ENCODE results near the gene SGIP1.

The SGIP1 gene

DNA sequence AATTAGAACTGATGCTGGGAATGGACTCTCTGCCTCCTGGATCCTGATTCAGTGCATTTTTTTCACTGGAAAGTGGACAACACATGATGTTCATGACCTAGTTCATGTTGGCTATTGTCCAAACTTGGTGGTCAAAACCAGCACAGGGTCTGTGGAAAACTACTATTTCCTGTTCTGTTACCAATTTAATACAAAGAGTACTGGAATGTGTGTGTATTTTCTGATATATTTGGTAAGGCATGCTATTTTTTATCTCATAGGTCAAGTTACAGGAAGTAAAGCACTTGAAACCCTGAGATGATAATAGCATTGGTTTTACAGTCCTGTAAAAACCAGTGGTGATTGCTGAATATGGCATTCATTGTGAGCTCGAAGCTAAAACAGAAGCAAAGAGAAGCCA, 89.9 kb downstream of the SGIP1 start:
- no peak overlapping the region for H3K4me3 ChIP-seq (ENCODE audit: low read depth, low read length)
- TF ChIP-seq, protein P1, sequence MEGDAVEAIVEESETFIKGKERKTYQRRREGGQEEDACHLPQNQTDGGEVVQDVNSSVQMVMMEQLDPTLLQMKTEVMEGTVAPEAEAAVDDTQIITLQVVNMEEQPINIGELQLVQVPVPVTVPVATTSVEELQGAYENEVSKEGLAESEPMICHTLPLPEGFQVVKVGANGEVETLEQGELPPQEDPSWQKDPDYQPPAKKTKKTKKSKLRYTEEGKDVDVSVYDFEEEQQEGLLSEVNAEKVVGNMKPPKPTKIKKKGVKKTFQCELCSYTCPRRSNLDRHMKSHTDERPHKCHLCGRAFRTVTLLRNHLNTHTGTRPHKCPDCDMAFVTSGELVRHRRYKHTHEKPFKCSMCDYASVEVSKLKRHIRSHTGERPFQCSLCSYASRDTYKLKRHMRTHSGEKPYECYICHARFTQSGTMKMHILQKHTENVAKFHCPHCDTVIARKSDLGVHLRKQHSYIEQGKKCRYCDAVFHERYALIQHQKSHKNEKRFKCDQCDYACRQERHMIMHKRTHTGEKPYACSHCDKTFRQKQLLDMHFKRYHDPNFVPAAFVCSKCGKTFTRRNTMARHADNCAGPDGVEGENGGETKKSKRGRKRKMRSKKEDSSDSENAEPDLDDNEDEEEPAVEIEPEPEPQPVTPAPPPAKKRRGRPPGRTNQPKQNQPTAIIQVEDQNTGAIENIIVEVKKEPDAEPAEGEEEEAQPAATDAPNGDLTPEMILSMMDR (IDR thresholded peaks at IDR 0.05; ENCODE audit: insufficient read depth, low read depth, low read length, missing control alignments): no peak
- no peak for DNase-seq (ENCODE audit: low read depth)

DNA sequence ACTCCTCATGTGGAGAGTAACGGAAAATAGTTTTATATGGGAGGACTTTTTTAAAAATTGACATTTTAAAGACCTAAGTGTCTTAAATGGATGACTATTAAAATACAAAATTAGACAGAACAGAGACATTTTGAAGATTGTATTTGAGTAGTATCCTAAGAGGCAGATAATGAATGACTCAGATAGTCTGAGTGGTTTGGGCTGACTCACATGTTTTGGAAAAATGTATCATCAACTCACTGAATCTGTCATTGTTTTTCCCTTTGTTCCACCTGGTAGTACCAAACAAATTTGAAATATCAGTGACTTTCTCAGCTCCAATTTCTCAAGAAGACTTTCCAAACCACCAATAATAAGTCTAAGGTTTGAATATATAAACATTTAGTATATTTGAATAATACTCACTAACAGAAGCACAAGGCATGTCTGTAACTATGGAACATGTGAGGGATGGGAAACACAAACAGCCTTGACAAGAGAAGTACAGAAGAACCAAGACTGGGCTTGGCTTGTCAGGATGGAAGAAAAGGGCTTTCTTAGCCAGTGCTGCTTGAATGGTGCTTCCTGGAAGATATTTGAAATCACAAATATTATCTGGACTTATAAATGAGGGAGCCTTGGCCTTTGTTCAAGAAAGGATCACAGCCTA, 90.6 kb downstream of the SGIP1 start:
- no peak for DNase-seq (ENCODE audit: low read depth)
- TF ChIP-seq, protein P1 (IDR thresholded peaks at IDR 0.05; ENCODE audit: insufficient read depth, low read depth, low read length, missing control alignments): no peak
- H3K4me3 ChIP-seq (ENCODE audit: low read depth, low read length): no peak overlapping the region

DNA sequence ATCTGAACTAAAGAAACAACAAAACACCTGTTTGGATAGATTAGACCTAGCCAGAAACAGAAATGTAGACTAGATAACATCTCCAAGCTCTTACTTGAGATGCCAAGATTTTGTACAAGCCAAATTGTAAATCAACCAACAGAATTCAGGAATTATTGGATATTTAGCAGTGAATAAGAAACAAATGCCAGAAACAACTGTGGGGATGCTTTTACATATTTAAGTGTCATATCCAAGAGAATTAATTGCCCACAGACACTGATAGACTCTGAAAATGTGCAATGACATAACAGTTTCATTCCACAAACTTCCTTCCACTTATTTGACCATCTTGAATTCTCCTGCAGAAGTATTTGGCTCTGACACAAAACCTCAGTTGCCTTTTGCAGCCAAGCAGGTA, 92.3 kb downstream of the SGIP1 start:
- H3K4me3 ChIP-seq (ENCODE audit: low read depth, low read length): no peak overlapping the region
- TF ChIP-seq, protein P1 (IDR thresholded peaks at IDR 0.05; ENCODE audit: insufficient read depth, low read depth, low read length, missing control alignments): no peak
- no peak for DNase-seq (ENCODE audit: low read depth)

DNA sequence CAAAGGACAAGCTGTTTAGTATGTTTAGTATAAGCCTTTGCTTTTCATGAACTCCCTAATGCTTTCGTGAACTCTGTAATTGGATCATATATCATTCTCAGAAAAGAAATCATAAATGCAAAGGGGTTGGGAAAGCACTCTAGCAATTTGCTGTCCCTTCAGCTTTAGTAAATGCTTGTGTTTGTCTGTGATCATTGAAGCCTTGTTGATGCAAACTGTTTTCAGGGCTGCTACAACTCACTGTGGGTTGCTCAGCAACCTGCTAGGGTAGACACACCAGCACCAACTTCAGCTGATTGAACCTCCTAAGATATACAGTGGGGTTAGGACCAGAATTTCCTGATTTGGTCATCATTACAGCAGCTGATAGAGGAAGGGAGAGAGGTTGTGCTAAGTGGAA, 95.0 kb downstream of the SGIP1 start:
- H3K4me3 ChIP-seq (ENCODE audit: low read depth, low read length): no peak overlapping the region
- DNase-seq (ENCODE audit: low read depth): no peak
- TF ChIP-seq, protein P1 (IDR thresholded peaks at IDR 0.05; ENCODE audit: insufficient read depth, low read depth, low read length, missing control alignments): no peak

DNA sequence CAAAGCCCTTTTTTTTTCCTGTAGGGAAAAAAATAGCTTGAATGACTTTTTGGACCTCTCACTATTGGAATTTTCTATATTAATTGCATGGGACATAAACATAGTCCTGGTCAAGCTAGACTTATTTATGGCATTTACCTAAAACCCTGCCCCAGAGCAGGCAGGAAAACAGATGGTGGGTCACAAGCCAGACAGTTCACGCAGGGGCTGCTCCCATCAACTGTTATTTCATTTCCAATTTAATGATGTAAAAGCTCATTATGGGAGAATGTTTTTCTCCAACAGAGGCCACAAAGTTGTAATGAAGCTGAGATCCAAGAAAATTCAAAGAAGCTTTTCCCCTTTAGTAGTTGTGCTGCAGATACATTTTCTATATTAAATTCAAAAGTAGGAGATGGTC, 99.2 kb downstream of the SGIP1 start:
- DNase-seq (ENCODE audit: low read depth): no peak
- H3K4me3 ChIP-seq (ENCODE audit: low read depth, low read length): no peak overlapping the region
- TF ChIP-seq, protein P1 (IDR thresholded peaks at IDR 0.05; ENCODE audit: insufficient read depth, low read depth, low read length, missing control alignments): no peak

DNA sequence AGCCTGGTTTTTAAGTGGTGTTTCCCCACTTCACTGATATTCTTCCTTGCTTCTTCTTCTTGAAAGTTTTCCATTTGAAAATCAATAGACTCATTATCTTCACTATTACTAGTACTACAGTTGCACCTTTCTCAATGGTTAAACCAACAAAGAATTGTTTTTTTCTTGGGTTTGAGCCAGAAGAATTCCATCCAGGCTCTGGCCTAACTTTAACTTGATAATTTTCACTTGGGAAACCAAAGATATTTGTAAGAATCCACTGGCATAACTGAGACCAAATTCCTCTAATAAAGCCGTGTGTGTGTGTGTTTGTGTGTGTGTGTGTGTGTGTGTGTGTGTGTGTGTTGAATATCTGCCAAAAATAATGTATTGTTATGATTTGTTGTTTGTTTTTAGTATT, 103.2 kb downstream of the SGIP1 start:
- TF ChIP-seq, protein P1 (IDR thresholded peaks at IDR 0.05; ENCODE audit: insufficient read depth, low read depth, low read length, missing control alignments): no peak
- no peak for DNase-seq (ENCODE audit: low read depth)
- H3K4me3 ChIP-seq (ENCODE audit: low read depth, low read length): no peak overlapping the region

DNA sequence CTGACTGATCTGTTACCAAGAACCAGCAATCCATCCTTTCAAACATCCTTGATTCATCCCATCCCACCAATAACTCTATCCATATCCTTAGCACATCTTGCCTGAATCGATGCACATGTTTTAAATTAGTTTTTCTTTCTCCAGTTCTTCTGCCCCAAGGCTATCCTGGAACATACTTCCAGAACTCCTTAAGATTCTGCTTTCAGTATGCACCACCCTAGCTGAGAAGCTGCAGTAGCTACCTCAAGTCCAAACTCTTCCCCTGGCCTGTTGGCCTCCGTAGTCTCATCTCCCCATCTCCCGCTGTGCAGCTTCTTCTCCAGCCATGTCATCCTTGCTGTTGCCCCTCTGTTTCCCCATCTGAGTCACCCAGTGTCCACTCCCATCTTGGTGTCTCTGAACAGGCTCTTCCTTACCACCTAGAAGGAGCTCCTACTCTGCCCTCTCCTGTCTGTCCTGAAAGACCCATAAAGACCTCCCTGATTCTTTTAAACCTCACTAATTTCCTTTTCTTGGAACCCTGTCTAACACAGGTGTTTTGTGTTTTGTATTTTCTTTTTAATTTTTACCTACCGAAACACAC, 108.0 kb downstream of the SGIP1 start:
- H3K4me3 ChIP-seq (ENCODE audit: low read depth, low read length): no peak overlapping the region
- no peak for DNase-seq (ENCODE audit: low read depth)
- TF ChIP-seq, protein P1 (IDR thresholded peaks at IDR 0.05; ENCODE audit: insufficient read depth, low read depth, low read length, missing control alignments): no peak
